ENCODE data around the gene CD247. TPM values are rescaled to one million over a fixed set of nuclear protein-coding genes. Genes with fewer than 3 reads are reported as not detected.
A peak's percentile ranks its signal among the peaks of the same experiment; 100 is the strongest.

Gene CD247
- total RNA-seq, 1 experiment from 2014 or later: not detected

DNA sequence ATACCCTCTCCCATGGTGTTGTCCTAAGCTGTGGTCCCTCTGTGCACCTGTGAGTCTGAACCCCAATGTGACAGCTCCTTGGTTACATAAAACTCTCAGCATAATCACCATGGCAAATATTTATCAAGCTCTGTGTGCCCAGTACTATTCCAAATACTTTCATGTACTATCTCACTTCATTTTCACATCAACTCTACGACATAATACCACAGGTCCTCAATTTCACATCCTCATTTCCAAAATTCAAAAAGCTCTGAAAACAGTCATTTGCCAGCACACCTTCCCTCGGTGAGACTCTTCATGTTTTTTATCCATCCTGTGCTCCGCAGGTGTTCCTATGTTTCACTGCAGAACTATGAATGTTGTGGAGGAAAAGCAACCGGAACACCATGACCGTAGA, 47.6 kb upstream of the CD247 start:
- Histone ChIP-seq H2AFZ (ENCODE audit: low read length) (no peak overlapping the region), H3F3A (ENCODE audit: low read length, unreplicated experiment) (no peaks in the 10 kb centered on the region), H3K4me1 (ENCODE audit: insufficient read depth, low read length) (no peaks in the 10 kb centered on the region), H4K20me1 (ENCODE audit: low read length) (no peaks in the 10 kb centered on the region), H3K27ac (ENCODE audit: low read length) (no peak overlapping the region), H3K27me3 (ENCODE audit: low read length) (no peaks in the 10 kb centered on the region), H3K79me2 (ENCODE audit: low read length) (no peaks in the 10 kb centered on the region), H3K4me2 (ENCODE audit: low read length) (no peak overlapping the region), H3K36me3 (ENCODE audit: low read depth, low read length) (no peaks in the 10 kb centered on the region), H3K9ac (ENCODE audit: low read length) (no peak overlapping the region), H3K9me2 (replicated peaks; ENCODE audit: low read length) (no peaks in the 10 kb centered on the region), H3K4me3 (ENCODE audit: low read length) (no peak overlapping the region), H3K9me3 (ENCODE audit: low read length) (no peaks in the 10 kb centered on the region)
- ChIA-PET POLR2A (ENCODE audit: unreplicated experiment) (interaction anchor here (1.1 kb wide), 1 partner anchor 12 kb away, joined by 5 read pairs; the partner anchor contains the start of gene CREG1), CTCF (no interaction called here)
- DNase-seq (no peak), ATAC-seq (no peak)
- TF ChIP-seq, protein P1, sequence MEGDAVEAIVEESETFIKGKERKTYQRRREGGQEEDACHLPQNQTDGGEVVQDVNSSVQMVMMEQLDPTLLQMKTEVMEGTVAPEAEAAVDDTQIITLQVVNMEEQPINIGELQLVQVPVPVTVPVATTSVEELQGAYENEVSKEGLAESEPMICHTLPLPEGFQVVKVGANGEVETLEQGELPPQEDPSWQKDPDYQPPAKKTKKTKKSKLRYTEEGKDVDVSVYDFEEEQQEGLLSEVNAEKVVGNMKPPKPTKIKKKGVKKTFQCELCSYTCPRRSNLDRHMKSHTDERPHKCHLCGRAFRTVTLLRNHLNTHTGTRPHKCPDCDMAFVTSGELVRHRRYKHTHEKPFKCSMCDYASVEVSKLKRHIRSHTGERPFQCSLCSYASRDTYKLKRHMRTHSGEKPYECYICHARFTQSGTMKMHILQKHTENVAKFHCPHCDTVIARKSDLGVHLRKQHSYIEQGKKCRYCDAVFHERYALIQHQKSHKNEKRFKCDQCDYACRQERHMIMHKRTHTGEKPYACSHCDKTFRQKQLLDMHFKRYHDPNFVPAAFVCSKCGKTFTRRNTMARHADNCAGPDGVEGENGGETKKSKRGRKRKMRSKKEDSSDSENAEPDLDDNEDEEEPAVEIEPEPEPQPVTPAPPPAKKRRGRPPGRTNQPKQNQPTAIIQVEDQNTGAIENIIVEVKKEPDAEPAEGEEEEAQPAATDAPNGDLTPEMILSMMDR (conservative IDR thresholded peaks at IDR 0.05; ENCODE audit: low read depth, low read length): no peak
- TF ChIP-seq EZH2 (IDR thresholded peaks at IDR 0.05; ENCODE audit: low read length, unreplicated experiment): no peak
- intact Hi-C loops (cut with micrococcal nuclease): no loop called here
- no TSS peak for BruUV-seq (replicated peaks)

DNA sequence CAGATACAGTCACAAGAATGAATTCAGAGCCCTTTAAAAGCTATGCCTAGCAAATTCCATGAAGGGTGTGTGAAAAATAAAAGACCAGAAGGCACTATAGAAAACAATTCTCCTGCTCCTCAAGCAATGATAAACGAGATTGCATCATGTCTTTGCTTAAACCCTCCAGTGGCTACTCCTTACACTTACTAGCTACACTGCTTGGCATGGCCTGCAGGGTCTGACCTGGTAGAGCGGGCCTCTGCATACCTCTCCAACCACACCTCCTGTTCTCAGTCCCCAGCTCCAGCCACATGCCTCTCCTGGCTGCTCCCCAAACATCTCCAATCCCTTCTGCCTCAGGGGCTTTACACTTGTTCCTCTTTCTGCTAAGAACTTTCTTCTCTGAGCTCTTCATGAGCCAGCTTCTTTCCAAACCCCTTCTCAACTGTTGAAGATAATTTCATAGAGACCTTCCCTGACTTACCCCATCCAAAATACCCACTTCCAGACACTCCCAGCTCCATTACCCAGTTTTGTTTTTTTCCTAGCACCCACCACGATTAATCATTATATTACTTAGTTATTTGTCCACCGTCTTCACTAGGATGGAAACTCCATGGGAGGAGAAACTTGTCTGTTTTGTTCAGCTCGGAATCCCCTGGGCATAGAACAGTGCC, 46.4 kb upstream of the CD247 start:
- Histone ChIP-seq H3K4me3 (ENCODE audit: low read length) (no peak overlapping the region), H3K9ac (ENCODE audit: low read length) (no peak overlapping the region), H3K4me2 (ENCODE audit: low read length) (no peak overlapping the region), H3K9me3 (ENCODE audit: low read length) (no peaks in the 10 kb centered on the region), H4K20me1 (ENCODE audit: low read length) (no peaks in the 10 kb centered on the region), H3K27me3 (ENCODE audit: low read length) (no peaks in the 10 kb centered on the region), H3K27ac (ENCODE audit: low read length) (no peak overlapping the region), H3K79me2 (ENCODE audit: low read length) (no peaks in the 10 kb centered on the region), H3K9me2 (replicated peaks; ENCODE audit: low read length) (no peaks in the 10 kb centered on the region), H3K36me3 (ENCODE audit: low read depth, low read length) (no peaks in the 10 kb centered on the region), H2AFZ (ENCODE audit: low read length) (no peak overlapping the region), H3F3A (ENCODE audit: low read length, unreplicated experiment) (no peaks in the 10 kb centered on the region), H3K4me1 (ENCODE audit: insufficient read depth, low read length) (no peaks in the 10 kb centered on the region)
- TF ChIP-seq EZH2 (IDR thresholded peaks at IDR 0.05; ENCODE audit: low read length, unreplicated experiment) (no peak), EZH2phosphoT487 (IDR thresholded peaks at IDR 0.05; ENCODE audit: borderline replicate concordance, low read length) (no peak)
- TF ChIP-seq, protein P1 (conservative IDR thresholded peaks at IDR 0.05; ENCODE audit: low read depth, low read length): no peak
- intact Hi-C loops (cut with micrococcal nuclease): no loop called here
- DNase-seq: peak; percentile 47
- POLR2A ChIA-PET (ENCODE audit: unreplicated experiment): interaction anchor here (1.1 kb wide), 1 partner anchor 11 kb away, joined by 5 read pairs; the partner anchor contains the start of gene CREG1
- CTCF ChIA-PET: interaction anchor here (0.5 to 1.2 kb wide), 2 partner anchors 16 to 81 kb away, joined by 4 to 9 read pairs; no protein-coding TSS in a partner anchor
- peak; percentile 56 for ATAC-seq
- no TSS peak for BruUV-seq (replicated peaks)

DNA sequence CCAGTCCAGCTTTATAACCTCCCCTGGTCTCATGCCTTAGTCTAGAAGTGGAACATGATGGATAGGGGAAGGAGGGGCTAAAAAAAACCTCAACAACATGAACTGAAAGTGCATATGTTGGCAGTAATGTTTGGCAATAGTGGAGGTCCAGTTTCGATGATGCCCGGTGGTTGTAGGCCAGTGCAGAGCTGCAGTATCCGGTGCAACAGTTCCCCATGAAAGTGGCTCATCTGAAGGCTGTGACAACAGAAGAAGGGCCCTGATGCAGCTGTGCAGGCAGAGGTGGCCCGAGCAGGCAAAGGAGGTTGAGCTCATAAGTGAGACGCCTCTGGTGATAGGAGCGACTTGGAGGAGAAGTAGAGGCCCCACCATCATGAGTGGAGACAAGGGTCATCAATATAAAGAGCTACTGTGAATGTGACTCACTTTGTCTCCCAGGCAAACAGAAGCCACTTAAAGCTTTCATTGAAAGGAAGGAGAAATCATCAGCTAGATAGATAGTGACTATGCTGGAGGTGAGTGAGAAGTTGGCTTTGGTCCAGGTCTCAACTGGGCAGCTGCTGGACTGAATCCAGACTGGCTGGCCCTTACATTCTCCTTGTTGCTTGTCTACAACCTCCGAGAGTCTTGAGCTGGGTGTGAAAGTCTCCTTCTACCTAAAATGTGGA, 45.4 kb upstream of the CD247 start:
- no peaks in the 10 kb centered on the region for H3K79me2 ChIP-seq (ENCODE audit: low read length)
- H3K9me3 ChIP-seq (ENCODE audit: low read length): no peaks in the 10 kb centered on the region
- no peaks in the 10 kb centered on the region for H3F3A ChIP-seq (ENCODE audit: low read length, unreplicated experiment)
- peak; percentile 61 for DNase-seq
- H3K27me3 ChIP-seq (ENCODE audit: low read length): no peaks in the 10 kb centered on the region
- no peaks in the 10 kb centered on the region for H4K20me1 ChIP-seq (ENCODE audit: low read length)
- no peaks in the 10 kb centered on the region for H3K36me3 ChIP-seq (ENCODE audit: low read depth, low read length)
- no peak for TF ChIP-seq EZH2phosphoT487 (IDR thresholded peaks at IDR 0.05; ENCODE audit: borderline replicate concordance, low read length)
- TF ChIP-seq EZH2 (IDR thresholded peaks at IDR 0.05; ENCODE audit: low read length, unreplicated experiment): no peak
- TF ChIP-seq, protein P1 (conservative IDR thresholded peaks at IDR 0.05; ENCODE audit: low read depth, low read length): no peak
- no peaks in the 10 kb centered on the region for H3K4me1 ChIP-seq (ENCODE audit: insufficient read depth, low read length)
- no peak overlapping the region for H3K27ac ChIP-seq (ENCODE audit: low read length)
- no peak overlapping the region for H3K4me2 ChIP-seq (ENCODE audit: low read length)
- intact Hi-C loops (cut with micrococcal nuclease): no loop called here
- H3K9ac ChIP-seq (ENCODE audit: low read length): no peak overlapping the region
- CTCF ChIA-PET: interaction anchor here (0.5 to 1.2 kb wide), 2 partner anchors 15 to 82 kb away, joined by 4 to 9 read pairs; no protein-coding TSS in a partner anchor
- BruUV-seq (replicated peaks): no TSS peak
- no peak for ATAC-seq
- no peaks in the 10 kb centered on the region for H3K9me2 ChIP-seq (replicated peaks; ENCODE audit: low read length)
- H3K4me3 ChIP-seq (ENCODE audit: low read length): no peak overlapping the region
- POLR2A ChIA-PET (ENCODE audit: unreplicated experiment): no interaction called here
- no peak overlapping the region for H2AFZ ChIP-seq (ENCODE audit: low read length)
